ENCODE results near the gene ERH.

- TF ChIP-seq POLR2AphosphoS5 (IDR thresholded peaks at IDR 0.05; ENCODE audit: low read depth, low read length) (no peak), TAF1 (IDR thresholded peaks at IDR 0.05; ENCODE audit: borderline replicate concordance, insufficient read depth, low read length) (no peak), SIN3A (IDR thresholded peaks at IDR 0.05; ENCODE audit: borderline replicate concordance, insufficient read depth, low read length) (no peak), REST (IDR thresholded peaks at IDR 0.05; ENCODE audit: insufficient read depth in 1 of 2, low read depth in 2 of 2, low read length in 2 of 2) (no peak), FOXP2 (optimal IDR thresholded peaks at IDR 0.05; ENCODE audit: borderline replicate concordance, extremely low read depth, extremely low read length, insufficient read depth) (no peak)
These were observed 58.7 kb downstream of the ERH start for GRCh38 chr14:69339426-69339825.

Measured in PFSK-1 (cell line).